Breast epithelium (tissue), 3 donors: ENCODE data around the gene ST6GALNAC2.

Experiments
- CTCF ChIP-seq, 3 donors: fragments of 450-650 bp; IDR thresholded peaks; one replicate each; pipeline ENCODE4 v1.5.1; 2016 to 2017; ENCODE audit warnings: antibody characterized with exemption in 3 of 3, mild to moderate bottlenecking in 3 of 3, moderate library complexity in 3 of 3
- POLR2A ChIP-seq: fragments of 450-650 bp; IDR thresholded peaks from one replicate; pipeline ENCODE4 v1.6.1; 2016; ENCODE audit warnings: antibody characterized with exemption, mild to moderate bottlenecking, moderate library complexity

- no peak for TF ChIP-seq POLR2A
- TF ChIP-seq CTCF (IDR thresholded peaks at IDR 0.05): no peak
Measured at GRCh38 chr17:76528528-76529223, 57.0 kb downstream of the ST6GALNAC2 start.
